Epithelial cell of esophagus (primary cell): Measurements from ENCODE around the gene CYP27B1.
A peak's percentile ranks its signal among the peaks of the same experiment; 100 is the strongest.

Source experiments
- DNase-seq: peaks from one replicate; pipeline ENCODE4 v3.0.0; 2010; ENCODE audit warnings: low read depth
- H3K4me3 ChIP-seq: 2 replicates; pipeline ENCODE4 v1.5.1; 2011; ENCODE audit warnings: mild to moderate bottlenecking, low read length, control low read depth
- CTCF ChIP-seq: IDR thresholded peaks from 2 replicates; pipeline ENCODE4 v1.5.1; 2011; ENCODE audit warnings: low read depth, mild to moderate bottlenecking, low read length, control low read depth, inconsistent platforms; ENCODE audit not compliant: insufficient read depth; ENCODE audit errors: missing control alignments

Gene CYP27B1

GRCh38 chr12:57744194-57744776, 22.6 kb downstream of the CYP27B1 start:
- TF ChIP-seq CTCF: no peak
- peak overlapping the region; percentile 94 for H3K4me3 ChIP-seq
- DNase-seq: no peak

DNA sequence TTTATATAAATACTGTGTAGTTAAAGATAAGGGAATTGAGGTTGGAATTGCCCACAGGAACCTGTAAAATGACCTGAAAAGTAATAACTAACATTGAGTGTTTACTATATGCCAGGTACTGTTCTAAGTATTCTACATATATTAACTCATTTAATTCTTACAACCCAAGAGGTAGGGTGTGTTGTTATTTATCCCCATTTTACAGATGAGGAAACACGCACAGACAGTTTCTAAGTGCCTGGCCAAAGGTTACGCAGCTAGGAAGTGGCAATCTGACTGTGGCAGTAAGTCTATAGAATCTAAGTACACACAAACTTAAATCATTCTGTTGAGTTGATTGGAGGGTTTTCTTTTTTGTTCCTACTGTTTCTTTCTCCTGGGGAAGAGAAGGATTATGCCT, 23.1 kb downstream of the CYP27B1 start:
- DNase-seq: no peak
- no peak overlapping the region for H3K4me3 ChIP-seq
- no peak for TF ChIP-seq CTCF

GRCh38 chr12:57741844-57742738, 24.8 kb downstream of the CYP27B1 start:
- H3K4me3 ChIP-seq: no peak overlapping the region
- TF ChIP-seq CTCF: no peak

DNA sequence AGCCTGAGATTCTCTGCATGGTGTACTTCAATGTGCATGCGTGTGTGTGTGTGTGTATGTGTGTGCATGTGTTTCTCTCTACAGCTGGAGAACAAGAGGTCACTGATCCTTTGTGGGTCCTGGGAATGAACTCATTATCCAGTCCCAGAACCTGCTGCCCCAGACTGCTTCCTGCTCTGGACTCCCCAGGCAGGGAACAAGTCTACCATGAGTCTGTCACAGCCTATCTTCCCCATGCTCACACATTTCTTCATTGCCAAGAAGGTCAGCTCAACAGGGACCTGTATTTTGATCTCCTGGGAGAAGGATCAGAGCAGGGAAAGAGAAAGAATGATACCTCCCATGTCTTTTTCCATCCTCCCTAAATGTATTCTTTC, 25.5 kb downstream of the CYP27B1 start:
- DNase-seq: no peak
- no peak overlapping the region for H3K4me3 ChIP-seq
- no peak for TF ChIP-seq CTCF

More at GRCh38 chr12:57741844-57742738, 24.8 kb downstream of the CYP27B1 start:
- DNase-seq: peak; percentile 39

GRCh38 chr12:57740656-57741412, 26.0 kb downstream of the CYP27B1 start:
- H3K4me3 ChIP-seq: no peak overlapping the region
- TF ChIP-seq CTCF: no peak
- DNase-seq: no peak

DNA sequence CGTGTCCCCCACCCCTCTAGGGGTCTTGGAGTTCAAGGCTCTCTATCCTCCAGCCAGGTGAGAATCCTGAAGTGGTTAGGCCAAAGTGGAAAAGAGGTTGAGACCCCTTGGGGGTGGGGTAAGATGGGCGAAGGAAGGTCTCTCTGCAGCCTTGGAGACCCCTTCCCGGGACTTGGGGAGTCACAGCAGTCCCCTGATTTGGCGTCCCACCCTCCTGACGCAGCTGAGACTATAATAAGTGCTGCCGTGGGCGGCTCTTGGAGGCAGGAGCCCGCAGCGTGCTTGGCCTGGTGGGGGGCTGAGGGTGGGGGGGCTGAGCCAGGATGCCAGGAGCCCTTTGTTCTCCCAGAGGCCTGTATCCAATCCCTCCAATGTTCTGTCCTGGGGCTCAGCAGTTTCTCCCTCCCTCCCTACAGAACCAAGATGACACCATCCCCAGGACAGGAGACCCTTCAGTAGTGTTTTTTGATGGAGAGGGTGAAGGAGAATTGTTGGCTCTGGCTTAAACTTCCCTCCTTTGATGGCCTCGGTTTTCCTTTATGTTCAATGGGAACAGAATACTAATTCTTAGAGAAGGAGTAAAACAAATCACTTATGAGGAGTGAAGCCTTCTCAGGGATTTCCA, 26.9 kb downstream of the CYP27B1 start:
- H3K4me3 ChIP-seq: no peak overlapping the region
- DNase-seq: no peak
- no peak for TF ChIP-seq CTCF
